Lung microvascular endothelial cell (primary cell): ENCODE data around the gene ZNF254. TPM values are rescaled to one million over a fixed set of nuclear protein-coding genes. Genes with fewer than 3 reads are reported as not detected.

ENCODE experiments used
- total RNA-seq: library from RNA; depleted of rRNA; stranded (reverse); fragments of >200 nt; gene quantifications from 2 replicates; pipeline ENCODE4 v1.2.1, GENCODE V29; 2014

Gene ZNF254
- total RNA-seq, 1 donor from 2014 or later, result 16.9 TPM

Other genes with a start within 250 kb of the ZNF254 start
- gene ZNF726, start 172.3 kb upstream of the ZNF254 start, total RNA-seq, result 2.8 TPM in 2 replicates